HG03378 (cell line): ENCODE data around the gene HASPIN.
"Not testable (repeated sequence)": the region's sequence is repeated elsewhere in the genome, so short reads cannot be mapped to it uniquely, and the experiment has no call there.

ENCODE experiments used
- ATAC-seq: cut with Tn5 transposase; IDR thresholded peaks from one replicate; pipeline ENCODE4 v1.9.1; 2021; ENCODE audit warnings: mild to moderate bottlenecking, moderate library complexity; ENCODE audit not compliant: unreplicated experiment

The HASPIN gene

DNA sequence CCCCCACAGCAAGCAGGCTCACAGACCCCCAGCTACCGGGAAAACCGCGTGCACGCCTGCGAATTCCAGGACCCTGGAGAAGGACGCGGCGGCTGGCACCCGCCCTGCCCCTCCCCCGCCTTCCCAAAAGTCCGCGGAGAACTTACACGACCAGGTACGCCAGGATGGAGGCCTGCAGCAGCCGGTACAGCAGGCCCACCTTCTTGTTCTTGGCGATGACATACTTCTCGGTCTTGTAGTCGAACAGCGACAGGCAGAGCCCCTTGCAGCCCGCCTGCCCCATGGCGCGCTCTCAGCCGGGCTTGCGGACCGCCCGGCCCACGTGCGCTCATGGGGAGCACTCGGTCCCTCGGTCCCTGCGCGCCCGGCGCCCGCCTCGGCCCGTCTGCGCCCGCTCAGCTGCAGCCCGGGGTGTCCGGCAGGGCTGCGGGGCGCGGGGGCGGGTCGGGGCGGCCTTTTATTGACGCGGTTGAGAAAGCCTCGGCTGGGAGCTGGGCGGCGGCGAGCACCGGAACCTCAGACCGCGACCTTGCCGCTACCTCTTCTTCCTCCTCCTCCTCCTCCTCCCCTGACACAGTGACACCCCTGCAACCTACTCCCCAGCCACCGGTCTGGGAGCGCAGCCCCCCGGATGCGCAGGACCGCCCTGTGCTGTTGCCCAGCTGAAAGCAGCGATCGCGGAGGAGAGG, 27.8 kb upstream of the HASPIN start, which contains the start of gene P2RX5:
Gene P2RX5, minus strand, starts transcription at position 433 of the 689 bp plus-strand sequence. Its CDS starts 150 bp downstream, at position 283.
- ATAC-seq: no peak

DNA sequence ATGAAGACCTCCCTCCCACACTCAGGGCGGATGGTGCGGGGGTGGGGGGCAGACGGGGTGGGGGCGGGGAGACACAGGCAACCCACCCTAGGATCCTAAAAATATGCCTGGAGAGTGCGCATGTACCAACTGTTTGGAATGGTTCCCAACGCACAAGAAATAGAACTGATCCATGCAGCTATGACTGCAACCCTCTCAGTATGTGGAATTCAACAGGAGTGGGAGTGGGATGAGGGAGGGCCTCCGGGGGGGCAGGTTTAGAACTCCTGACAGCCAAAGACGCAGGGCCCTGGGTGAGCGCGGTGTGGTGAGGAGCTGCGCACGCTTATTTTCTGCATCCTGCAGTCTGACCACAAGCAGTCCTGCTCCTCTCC, 26.6 kb upstream of the HASPIN start:
- no peak for ATAC-seq

DNA sequence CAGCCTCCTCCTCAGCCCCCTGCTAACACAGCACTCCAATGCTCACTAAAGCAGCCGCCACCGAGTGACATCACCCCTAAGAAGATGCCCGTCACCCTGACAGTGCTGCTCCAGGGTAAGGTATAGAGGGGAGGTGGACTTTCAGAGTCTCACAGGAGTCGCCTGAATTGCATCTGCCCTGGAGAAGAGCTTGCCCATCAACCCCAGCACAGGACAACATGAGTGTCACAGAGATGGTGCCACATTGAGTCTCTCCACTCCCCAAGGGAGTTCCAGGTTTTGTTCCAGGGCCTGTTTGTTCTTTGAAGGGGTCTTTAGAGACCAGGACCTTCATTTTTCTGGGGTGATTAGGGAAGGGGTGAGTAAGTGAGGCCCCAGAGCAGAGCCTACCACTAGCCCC, 25.6 kb upstream of the HASPIN start:
- ATAC-seq: no peak

DNA sequence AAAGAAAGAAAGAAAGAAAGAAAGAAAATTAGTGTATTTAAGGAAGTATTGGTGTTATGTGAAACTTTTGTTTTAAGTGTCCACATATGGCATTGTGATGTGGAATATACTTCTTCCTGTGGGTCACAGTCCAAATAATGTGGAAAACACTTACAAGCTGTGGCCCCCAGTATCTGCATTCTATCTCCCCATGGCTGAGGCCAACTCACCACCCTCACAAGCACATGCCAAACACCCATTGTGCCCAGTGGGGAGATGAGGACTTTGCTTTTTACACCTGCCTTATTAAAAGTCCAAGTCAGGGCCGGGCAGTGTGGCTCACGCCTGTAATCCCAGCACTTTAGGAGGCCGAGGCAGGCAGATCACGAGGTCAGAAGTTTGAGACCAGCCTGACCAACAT, 23.8 kb upstream of the HASPIN start:
- ATAC-seq: no peak

DNA sequence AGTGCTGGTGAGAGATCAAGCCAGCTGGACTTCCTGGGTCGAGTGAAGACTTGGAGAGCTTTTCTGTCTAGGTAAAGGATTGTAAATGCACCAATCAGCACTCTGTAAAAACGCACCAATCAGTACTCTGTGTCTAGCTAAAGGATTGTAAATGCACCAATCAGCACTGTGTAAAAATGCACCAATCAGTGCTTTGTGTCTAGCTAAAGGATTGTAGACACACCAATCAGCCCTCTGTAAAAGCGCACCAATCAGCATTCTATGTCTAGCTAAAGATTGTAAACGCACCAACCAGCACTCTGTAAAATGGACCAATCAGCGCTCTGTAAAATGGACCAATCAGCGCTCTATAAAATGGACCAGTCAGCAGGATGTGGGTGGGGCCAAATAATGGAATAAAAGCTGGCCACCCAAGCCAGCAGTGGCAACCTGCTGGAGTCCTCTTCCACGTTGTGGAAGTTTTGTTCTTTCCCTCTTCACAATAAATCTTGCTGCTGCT, 21.6 kb upstream of the HASPIN start:
- ATAC-seq: not testable (repeated sequence)

DNA sequence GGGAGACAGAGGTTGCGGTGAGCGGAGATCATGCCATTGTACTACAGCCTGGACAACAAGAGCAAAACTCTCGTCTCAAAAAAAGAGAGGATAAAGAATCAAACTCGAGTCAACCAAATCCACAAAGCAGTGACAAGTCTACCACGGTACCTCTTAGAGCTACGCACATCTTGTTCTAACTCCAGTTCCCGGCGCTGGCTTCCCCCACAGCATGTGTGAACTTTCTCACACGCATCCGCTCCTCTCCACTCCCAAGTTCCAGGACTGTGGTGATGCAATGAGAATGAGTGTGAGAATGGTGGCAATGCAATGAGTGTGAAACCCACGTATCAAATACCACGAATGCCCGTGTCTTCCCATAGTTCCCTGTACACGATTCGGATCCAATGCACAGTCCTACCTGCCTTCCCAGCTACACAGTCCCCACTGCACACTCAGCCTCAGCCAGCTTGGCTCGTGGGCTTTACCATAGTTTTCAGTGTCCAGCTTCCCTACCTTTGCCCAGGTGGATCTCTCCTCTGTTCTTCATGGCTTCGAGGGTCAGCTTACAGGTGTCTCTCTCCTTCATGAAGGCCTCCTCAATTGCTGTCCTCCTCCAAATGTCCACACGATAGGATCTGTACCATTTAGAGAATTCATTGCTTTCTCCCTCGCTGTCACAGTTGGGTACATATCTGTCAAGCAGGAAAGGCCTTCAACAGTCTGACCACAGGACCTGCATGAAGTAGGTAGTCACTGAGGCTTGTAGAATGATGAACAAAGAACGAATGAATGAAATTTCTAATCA, 18.6 kb upstream of the HASPIN start:
- no peak for ATAC-seq

DNA sequence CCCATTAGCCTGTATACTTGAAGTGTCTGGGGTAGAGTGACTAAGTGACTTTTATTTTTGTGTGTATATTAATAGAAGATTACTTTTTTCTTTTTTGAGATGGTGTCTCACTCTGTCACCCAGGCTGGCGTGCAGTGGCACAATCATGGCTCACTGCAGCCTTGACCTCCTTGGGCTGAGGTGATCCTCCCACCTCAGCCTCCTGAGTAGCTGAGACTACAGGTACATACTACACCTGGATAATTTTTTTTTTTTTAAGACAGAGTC, 18.1 kb upstream of the HASPIN start:
- ATAC-seq: not testable (repeated sequence)

DNA sequence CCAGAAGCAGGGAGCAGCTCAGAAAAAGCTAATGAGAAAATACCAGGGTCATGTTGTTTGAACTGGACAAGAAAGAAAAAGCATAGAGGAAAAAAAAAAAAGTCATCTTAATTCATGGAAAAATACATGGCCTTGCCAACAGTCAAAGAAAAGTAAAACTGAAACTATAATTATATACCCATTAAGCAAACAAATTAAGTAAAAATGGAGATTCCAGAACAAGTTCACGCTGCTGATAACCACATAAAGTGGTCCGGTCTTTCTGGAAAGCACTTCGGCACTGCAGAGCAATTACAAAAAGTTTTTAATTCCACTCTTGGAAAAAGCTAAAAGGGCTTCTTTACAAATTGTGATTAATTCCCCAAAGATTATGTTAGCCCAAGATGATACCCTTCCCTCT, 15.3 kb upstream of the HASPIN start:
- no peak for ATAC-seq

DNA sequence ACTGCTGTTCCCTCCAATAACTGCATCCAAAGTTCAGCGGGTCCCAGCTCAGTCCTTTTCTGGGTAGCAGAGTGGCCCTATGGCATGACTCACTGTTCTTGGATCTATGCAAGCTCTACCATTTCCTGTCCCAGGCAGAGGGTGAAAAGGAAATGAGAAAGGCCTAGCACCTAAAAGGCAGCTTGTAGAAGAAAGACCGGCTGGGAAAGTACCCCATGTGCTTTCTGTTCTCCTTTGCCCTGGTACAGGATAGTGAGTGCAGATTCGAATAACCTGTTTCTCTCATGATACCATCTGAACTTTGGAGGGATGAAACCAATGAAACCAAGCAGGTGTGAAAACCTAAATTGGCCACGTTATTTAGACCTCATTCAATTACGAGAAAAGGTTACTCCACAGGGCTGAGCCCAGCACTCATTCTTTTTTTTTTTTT, 12.7 kb upstream of the HASPIN start:
- peak; percentile 92 for ATAC-seq

DNA sequence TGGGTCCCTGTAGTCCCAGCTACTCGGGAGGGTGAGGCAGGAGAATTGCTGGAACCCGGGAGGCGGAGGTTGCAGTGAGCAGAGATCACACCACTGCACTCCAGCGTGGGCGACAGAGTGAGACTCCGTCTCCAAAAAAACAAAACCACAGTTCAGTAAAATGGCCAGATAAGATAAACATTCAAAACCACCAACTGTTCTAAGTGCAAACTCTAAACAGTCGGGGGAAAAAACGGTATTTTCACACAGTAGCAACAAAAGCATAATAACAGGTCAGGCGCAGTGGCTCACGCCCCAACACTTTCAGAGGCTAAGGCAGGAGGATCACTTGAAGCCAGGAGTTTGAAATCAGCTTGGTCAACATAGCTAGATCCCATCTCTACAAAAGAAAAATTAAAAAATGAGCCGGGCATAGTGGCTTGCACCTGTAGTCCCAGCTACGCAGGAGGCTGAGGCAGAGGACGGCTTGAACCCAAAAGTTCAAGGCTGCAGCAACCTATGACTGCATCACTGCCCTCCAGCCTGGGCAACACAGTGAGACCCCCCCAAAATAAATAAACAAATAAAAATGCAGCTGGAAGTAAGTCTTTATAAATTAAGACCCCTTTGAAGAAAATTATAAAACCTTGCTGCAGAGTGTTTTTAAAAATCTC, 10.8 kb upstream of the HASPIN start:
- ATAC-seq: no peak

DNA sequence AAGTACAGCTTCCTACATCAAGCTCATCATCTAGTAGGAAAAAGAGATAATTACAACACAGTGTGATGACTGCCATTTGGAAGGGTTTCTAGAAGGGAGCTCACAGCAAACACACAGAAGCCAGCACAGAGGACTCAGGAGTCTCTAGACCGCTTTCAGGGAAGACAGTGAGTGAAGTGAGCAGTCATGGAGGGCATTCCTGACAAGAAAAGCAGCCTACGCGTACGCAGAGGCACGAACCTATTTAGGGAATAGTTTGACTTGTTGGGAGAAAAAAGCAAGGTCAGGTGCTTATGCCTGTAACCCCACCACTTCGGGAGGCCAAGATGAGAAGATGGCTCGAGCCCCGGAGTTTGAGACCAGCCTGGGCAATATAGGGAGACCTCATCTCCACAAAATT, 8.4 kb upstream of the HASPIN start:
- no peak for ATAC-seq

DNA sequence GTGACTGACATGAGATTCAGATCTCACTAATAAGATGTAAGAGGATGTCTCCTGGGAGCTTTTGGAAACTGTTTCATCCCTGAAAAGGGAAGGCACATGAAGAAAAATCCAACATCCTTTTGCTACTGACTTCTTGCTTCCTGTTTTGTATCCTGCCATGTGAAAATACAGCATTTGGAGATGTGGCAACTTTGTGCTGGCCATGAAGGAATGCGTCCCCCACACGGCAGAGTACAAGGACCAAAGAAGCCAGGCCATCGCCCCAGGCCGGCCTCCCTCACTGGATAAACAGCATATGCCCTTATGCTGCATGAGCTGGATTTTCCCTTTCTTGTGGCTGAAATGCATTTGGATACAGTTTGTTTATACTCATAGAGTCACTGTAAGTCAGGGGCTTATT, 5.5 kb upstream of the HASPIN start:
- ATAC-seq: no peak

DNA sequence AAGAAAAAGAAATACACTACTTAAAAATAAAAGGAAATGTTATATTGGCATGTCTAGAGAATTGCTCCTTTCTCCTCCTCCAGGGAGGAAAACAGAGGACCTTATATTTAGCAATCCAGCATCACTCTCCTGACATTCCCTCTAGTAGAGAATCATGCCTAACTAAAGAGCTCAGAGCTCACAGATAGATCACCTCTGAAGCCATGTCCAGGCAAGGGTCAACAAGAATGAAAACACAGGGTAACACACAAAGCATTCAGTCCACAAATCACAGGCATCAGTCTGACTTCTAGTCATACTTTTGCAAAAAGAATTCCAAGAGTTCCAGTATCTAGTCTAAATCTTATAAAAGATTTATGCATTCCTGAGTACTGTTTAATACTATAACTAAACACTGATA, 4.4 kb upstream of the HASPIN start:
- no peak for ATAC-seq

DNA sequence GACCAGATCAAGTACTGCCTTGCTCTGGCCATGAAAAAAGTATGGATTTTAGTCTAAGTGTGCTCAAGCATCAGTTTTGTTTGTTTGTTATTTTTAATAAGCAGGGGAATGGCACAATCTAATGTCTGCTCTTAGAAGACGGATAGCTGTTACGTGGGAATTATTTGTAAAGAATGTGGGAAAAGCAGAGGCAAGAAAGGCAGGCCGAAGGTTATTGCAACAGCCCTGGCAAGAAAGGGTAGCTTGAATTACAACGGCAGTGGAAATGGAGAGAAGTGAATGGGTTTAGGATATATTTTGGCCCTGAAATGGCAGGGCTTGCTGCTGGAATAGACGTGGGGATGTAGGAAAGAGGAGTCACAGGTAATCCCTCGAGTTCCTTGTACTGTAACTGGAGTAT, 987 bp upstream of the HASPIN start:
- ATAC-seq: no peak

DNA sequence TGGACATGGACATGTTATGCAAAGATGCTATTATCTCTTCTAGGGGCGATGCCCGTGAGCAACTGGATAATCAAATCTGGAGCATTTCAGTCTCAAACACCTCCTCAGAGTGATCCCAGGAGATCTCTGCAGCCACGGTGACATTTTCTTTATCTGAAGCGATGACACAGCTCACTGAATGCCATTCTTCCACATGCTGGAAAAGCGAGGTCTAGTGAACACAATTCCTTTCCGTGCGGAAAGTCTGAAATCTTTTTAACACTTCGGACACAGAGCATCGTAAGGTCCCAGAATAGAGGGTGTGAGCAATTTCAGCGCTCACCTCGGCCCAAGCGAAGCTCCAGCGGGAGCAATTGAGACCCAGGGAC, 531 bp upstream of the HASPIN start:
- ATAC-seq: peak; percentile 12

DNA sequence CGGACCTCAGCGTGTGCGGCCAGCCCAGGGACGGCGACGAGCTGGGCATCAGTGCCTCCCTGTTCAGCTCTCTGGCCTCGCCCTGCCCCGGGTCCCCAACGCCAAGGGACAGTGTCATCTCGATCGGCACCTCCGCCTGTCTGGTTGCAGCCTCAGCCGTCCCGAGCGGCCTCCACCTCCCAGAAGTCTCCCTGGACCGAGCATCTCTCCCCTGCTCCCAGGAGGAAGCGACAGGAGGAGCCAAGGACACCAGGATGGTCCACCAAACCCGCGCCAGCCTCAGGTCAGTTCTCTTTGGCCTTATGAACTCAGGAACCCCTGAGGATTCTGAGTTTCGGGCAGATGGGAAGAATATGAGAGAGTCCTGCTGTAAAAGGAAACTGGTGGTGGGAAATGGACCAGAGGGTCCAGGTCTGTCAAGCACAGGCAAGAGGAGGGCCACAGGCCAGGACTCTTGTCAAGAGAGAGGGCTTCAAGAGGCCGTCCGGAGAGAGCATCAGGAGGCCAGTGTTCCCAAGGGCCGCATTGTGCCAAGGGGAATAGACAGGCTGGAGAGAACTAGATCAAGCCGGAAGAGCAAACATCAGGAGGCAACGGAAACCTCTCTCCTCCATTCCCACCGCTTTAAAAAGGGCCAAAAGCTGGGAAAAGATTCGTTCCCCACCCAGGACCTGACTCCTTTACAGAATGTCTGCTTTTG, 825 bp downstream of the HASPIN start:
- no peak for ATAC-seq

DNA sequence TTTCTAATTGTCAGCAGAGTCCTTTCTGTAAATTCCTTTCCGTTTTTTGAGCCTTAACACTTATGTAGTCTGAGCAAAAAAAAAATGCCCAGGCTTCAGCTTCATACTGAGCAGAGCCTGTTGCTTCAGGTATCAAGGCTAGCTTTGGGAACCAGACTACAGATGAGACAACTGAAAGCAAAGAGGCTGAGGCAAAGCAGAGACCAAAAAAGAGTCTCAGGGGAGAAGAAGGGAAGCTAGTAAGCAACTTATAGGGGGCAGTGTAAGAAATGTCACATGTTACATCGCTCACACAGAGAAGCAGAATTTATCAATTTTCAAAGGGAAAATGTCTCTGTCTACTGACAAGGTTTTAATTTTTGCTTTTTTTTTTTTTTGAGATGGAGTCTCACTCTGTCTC, 3.3 kb downstream of the HASPIN start:
- no peak for ATAC-seq

DNA sequence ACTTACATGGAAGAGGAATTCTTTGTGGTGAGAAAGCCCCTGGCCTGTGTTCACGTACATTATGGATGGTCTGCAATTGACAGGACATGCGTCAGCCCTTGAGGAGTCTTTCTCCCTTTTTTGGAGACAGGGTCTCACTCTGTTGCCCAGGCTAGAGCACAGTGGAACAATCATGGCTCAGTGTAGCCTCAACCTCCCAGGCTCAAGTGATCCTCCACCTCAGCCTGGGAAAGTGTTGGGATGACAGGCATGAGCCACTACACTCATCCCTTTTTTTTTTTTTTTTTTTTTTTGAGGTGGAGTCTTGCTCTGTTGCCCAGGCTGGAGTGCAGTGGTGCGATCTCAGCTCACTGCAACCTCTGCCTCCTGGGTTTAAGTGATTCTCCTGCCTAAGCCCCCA, 4.4 kb downstream of the HASPIN start:
- not testable (repeated sequence) for ATAC-seq

DNA sequence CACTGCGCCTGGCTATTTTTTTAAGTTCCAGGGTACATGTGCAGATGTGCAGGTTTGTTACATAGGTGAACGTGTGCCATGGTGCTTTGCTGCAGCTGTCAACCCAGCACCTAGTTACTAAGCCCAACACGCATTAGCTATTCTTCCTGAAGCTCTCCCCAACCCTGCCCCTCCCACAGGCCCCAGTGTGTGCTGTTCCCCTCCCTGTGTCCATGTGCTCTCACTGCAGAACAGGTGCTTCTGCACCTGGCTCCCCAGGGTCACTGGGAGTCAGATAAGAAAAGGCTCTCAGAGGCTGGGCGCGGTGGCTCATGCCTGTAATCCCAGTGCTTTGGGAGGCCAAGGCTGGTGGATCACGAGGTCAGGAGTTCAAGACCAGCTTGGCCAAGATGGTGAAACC, 6.2 kb downstream of the HASPIN start:
- ATAC-seq: no peak

DNA sequence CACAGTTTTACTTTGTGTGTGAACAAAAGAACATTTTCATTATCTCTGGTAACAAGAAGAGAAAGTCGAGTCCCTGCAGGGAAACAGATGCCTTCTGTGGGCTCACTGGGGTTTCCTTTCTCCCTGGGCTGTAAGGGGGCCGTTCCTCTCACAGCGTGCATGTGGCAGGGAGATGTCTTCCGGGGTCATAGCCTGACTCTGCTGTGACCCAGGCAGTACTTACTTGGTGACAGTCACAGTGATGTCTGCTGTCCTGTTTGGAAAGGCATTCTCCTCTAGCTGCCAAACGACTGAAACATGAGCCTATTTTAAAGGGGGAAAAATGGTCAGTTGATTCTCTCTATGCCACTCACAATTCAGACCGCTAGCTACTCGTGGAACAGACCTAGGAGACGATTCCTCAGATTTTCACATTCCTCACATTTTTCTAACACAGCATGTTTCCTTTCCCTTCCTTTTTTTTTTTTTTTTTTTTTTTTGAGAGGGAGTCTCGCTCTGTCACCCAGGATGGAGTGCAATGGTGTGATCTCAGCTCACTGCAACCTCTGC, 7.3 kb downstream of the HASPIN start:
- no peak for ATAC-seq

DNA sequence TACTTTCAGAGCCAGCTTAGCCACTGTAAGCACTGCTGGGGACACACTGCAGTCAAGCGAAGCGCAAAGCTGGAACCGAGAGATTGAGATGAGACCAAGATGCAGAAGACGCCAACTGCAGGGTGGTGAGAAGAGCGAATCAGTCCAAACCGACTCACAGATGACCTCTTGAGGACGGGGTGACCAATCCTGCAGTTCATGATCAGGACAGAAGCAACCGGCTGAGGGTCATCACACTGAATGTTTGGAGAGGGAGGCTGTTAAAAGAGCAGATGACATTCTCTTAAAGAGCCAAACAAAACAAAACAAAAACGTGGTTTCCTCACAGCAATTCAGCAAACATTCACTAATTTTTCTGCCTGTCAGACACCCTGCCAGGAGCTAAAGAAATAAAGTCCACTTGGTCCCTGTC, 8.5 kb downstream of the HASPIN start:
- ATAC-seq: peak; percentile 66
